Hepatocyte (in vitro differentiated cells): ENCODE measurements around the gene TRAPPC2.

Source experiments
- EZH2 ChIP-seq: fragments of 200-600 bp; sonication (generic); IDR thresholded peaks from 2 replicates; pipeline ENCODE4 v1.6.1; 2016; ENCODE audit warnings: antibody characterized with exemption, mild to moderate bottlenecking, borderline replicate concordance
- TF ChIP-seq, protein P1 (sequence below): fragments of 200-600 bp; sonication (generic); IDR thresholded peaks from 2 replicates; pipeline ENCODE4 v1.5.1; 2016; ENCODE audit warnings: antibody characterized with exemption, mild to moderate bottlenecking; ENCODE audit not compliant: poor library complexity

GRCh38 chrX:13775837-13776236, 41.4 kb upstream of the TRAPPC2 start:
- TF ChIP-seq, protein P1, sequence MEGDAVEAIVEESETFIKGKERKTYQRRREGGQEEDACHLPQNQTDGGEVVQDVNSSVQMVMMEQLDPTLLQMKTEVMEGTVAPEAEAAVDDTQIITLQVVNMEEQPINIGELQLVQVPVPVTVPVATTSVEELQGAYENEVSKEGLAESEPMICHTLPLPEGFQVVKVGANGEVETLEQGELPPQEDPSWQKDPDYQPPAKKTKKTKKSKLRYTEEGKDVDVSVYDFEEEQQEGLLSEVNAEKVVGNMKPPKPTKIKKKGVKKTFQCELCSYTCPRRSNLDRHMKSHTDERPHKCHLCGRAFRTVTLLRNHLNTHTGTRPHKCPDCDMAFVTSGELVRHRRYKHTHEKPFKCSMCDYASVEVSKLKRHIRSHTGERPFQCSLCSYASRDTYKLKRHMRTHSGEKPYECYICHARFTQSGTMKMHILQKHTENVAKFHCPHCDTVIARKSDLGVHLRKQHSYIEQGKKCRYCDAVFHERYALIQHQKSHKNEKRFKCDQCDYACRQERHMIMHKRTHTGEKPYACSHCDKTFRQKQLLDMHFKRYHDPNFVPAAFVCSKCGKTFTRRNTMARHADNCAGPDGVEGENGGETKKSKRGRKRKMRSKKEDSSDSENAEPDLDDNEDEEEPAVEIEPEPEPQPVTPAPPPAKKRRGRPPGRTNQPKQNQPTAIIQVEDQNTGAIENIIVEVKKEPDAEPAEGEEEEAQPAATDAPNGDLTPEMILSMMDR = no peak
- TF ChIP-seq EZH2 = no peak
